ENCODE data around the gene HPGDS. TPM values are rescaled to one million over a fixed set of nuclear protein-coding genes. Genes with fewer than 3 reads are reported as not detected.
"Not testable (repeated sequence)": the region's sequence is repeated elsewhere in the genome, so short reads cannot be mapped to it uniquely, and the experiment has no call there.

The HPGDS gene
- total and polyA plus RNA-seq, 8 donors, result 2.8 to 6.7 (median 4.6) TPM

GRCh38 chr4:94333866-94334265, 8.8 kb downstream of the HPGDS start:
- Histone ChIP-seq H3K9me3 (no peaks in the 10 kb centered on the region), H3K4me1 (no peaks in the 10 kb centered on the region), H3K36me3 (no peaks in the 10 kb centered on the region), H3K27ac (no peak overlapping the region), H3K27me3 (no peaks in the 10 kb centered on the region), H3K4me3 (no peak overlapping the region)
- intact Hi-C loops (cut with DNase I), result no loop called here
- TF ChIP-seq CTCF (IDR thresholded peaks at IDR 0.05), result no peak
- ATAC-seq, result no peak
- no peak for DNase-seq

GRCh38 chr4:94332983-94333590, 9.5 kb downstream of the HPGDS start:
- Histone ChIP-seq H3K4me1 (no peaks in the 10 kb centered on the region), H3K4me3 (no peak overlapping the region), H3K36me3 (no peaks in the 10 kb centered on the region), H3K27me3 (no peaks in the 10 kb centered on the region), H3K9me3 (no peaks in the 10 kb centered on the region), H3K27ac (no peak overlapping the region)
- intact Hi-C loops (cut with DNase I), result no loop called here
- DNase-seq, result no peak
- no peak for ATAC-seq
- no peak for TF ChIP-seq CTCF (IDR thresholded peaks at IDR 0.05)

- DNase-seq (no peak), ATAC-seq (no peak)
- Histone ChIP-seq H3K4me3 (no peak overlapping the region), H3K36me3 (no peaks in the 10 kb centered on the region), H3K9me3 (peaks cover 4 to 23% of the 10 kb centered on the region in 2 donors), H3K27ac (no peak overlapping the region), H3K27me3 (no peaks in the 10 kb centered on the region), H3K4me1 (no peaks in the 10 kb centered on the region)
- TF ChIP-seq CTCF (IDR thresholded peaks at IDR 0.05), result no peak
- intact Hi-C loops (cut with DNase I), result no loop called here
Observed at GRCh38 chr4:94329933-94330332, 12.7 kb downstream of the HPGDS start.

- H3K27ac ChIP-seq, result no peak overlapping the region
- no peak overlapping the region for H3K4me3 ChIP-seq
- peaks cover 4 to 29% of the 10 kb centered on the region in 2 donors for H3K9me3 ChIP-seq
- H3K27me3 ChIP-seq, result no peaks in the 10 kb centered on the region
- H3K4me1 ChIP-seq, result no peaks in the 10 kb centered on the region
- no peaks in the 10 kb centered on the region for H3K36me3 ChIP-seq
- DNase-seq (no peak), ATAC-seq (no peak)
- intact Hi-C loops (cut with DNase I), result no loop called here
- no peak for TF ChIP-seq CTCF (IDR thresholded peaks at IDR 0.05)
Observed at GRCh38 chr4:94325835-94326234, 16.8 kb downstream of the HPGDS start.

- ATAC-seq; intact Hi-C loops (cut with DNase I); H3K27me3 ChIP-seq; DNase-seq; H3K4me3 ChIP-seq; H3K4me1 ChIP-seq; H3K27ac ChIP-seq; H3K36me3 ChIP-seq: not testable (repeated sequence)
- peaks cover 0 to 14% of the 10 kb centered on the region in 2 donors for H3K9me3 ChIP-seq
Observed at GRCh38 chr4:94319927-94320326, 22.7 kb downstream of the HPGDS start.

Measured in left lung (tissue), 10 donors.